GM18873 (cell line): ENCODE measurements around the gene CA11.
"Not testable (repeated sequence)": the region's sequence is repeated elsewhere in the genome, so short reads cannot be mapped to it uniquely, and the experiment has no call there.

Experiments used
- ATAC-seq: cut with Tn5 transposase; IDR thresholded peaks from one replicate; pipeline ENCODE4 v1.9.1; 2021; ENCODE audit warnings: mild to moderate bottlenecking, moderate library complexity, moderate number of reproducible peaks; ENCODE audit not compliant: unreplicated experiment, low FRiP score

CA11 gene

DNA sequence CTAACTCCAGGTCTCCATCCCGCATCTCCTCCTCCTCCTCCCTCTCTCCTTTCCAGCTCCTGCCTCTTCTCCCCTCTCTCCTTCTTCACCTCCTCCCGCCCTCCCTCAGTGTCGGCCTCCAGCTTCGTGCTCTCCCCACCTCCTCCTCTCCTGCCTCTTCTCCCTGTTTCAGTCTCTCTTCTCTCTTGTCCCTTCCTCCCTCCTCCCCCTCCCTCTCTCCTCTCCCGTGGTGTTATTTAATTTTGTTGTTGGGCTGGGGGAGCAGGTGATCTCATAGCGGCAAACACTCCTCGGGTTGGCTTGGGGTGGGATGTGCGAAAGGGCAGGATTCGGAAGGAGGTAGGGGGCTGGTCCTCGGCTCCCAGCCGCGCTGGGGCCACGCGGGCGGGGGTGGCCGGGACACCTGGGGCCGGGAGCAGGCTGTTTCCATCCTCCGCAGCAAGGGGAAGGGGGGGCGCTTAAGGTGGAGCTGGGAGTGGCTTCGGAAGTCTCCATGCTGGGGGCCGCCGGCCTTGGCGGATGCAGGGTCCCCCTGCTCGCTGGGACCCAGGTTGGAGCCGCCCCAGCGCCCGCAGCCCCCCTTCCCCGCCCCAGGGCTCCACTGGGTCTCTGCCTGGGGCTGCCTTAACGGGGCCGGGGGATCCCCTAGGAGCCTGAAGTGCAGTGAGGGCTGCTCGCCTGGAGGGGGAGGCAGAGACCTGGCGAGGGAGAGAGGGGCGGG lies at the start of gene CA11:
Gene CA11, minus strand, starts transcription at position 187 of the 721 bp plus-strand sequence. CDS start 555 bp downstream, outside the sequence.
- no peak for ATAC-seq

DNA sequence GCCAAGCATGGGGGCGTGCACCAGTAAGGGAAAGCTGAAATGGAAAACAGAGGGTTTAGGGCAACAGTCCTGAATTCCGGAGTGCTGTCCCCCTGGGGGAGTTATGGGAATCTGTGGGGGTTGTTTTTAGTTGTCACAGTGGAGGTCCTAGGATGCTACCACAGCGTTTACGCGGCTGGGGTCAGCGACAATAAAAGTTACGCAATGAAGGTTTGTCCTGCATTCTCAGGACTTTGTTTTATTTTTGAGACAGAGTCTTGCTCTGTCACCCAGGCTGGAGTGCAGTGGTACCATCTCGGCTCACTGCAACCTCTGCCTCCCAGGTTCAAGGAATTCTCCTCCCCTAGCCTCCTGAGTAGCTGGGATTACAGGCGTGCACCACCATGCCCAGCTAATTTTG lies 47.6 kb upstream of the CA11 start:
- ATAC-seq, result not testable (repeated sequence)

DNA sequence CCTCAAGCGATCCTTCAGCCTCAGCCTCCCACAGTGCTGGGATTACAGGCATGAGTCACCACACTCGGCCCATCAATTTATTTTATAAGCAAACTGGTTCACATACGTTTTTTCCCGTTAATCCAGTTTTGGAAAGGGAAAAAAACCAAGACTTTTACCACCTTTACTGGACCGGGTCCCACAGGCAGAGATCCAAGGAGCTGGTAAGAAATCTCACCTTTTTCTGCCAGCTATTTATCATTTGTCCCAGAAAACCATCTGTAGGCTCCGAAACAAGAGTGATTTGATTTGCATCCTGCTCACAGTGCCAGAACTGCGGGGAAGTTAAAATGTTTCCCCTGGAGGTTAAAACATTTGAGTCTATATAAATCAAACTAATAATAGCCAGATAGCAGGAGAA lies 43.5 kb upstream of the CA11 start:
- ATAC-seq, result no peak

DNA sequence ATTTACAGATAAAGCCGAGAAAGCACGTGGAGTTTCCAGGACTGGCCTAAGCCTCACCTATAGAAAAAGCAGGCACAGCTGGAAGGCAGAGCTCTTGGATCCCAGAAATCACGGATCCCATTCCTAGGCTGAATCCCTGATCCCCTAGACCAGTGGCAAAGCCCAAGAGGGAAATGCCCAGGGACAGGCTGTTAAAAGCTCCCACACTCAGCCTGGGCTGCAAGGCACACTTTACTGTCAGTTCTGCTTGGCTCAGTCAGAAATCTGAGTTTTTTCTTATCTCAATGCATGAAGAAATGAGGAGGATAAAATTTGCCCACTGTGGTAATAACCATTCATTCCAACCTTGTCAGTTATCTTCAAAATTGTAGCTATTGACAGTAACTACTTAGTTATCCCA lies 41.8 kb upstream of the CA11 start:
- no peak for ATAC-seq

DNA sequence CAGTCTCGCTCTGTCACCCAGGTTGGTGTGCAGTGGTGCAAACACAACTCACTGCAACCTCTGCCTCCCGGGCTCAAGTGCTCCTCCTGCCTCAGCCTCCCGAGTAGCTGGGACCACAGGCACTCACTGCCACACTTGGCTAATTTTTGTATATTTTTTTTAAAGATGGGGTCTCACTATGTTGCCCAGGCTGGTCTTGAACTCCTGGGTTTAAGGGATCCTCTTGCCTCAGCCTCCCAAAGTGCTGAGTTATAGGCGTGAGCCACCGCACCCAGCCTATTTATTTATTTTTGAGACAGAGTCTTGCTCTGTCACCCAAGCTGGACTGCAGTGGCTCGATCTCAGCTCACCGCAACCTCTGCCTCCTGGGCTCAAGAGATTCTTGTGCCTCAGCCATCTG lies 40.6 kb upstream of the CA11 start:
- not testable (repeated sequence) for ATAC-seq

DNA sequence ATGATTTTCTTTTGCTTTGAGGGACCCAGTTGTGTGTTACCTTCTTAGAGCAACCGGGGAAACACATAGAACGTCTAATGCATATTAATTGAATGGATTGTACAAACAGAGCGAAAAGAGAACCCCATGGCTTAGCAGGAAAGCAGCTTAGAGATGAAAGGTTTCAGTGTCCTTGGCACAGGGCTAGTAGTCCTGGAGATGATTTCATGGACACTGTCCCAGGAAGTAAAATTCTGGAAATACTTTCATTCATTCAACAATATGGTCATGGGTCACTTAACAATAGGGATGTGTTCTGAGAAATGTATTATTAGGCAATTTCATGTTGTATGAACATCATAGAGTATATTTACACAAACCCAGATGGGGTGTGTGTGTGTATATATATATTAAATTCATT lies 40.1 kb upstream of the CA11 start:
- no peak for ATAC-seq

DNA sequence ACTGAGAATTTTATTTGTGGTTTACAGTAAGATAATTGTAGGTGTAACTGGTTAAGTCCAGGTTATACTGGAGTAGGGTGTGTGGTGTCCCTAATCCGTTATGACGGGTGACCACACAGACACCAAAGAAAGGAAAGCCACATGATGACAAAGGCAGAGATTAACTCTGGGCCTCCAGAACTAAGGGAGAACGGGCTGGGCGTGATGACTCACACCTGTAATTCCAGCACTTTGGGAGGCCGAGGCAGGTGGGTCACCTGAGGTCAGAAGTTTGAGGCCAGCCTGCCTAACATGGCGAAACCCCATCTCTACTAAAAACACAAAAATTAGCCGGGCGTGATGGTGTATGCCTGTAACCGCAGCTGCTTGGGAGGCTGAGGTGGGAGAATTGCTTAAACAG lies 39.6 kb upstream of the CA11 start:
- no peak for ATAC-seq

DNA sequence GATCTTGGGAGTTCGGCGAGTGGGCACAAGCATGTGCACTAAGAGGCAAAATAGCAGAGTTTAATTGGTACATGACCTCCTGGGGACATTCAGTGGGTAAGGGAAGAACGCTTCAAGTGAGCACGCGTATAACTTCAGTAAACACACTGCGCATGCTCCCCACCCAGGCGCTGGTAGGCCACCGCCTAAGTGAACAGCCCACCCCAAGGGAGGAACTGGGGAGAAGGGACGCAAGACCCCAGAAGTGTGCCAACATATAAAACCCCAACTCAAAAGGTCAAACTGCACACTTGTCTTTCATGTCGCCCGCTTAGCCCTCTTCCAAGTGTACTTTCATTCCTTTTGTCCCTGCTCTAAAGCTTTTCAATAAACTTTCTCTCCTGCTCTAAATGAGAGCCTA lies 37.4 kb upstream of the CA11 start:
- ATAC-seq, result no peak

DNA sequence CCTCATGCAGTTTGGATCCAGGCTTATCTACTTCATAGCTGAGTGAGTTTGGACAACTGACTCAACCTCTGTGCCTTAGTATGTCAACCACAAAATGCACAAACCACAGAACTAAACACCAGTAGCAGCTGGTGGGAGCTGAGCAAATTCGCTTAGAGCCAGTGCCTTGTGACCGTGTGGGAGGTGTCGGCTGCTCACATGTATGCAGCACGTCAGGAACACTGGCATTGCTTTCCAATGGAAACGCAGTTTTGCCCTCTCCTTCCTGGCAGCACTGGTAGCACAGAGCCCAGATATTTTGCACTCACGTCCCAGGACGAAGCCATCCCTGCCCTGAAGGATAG lies 35.1 kb upstream of the CA11 start:
- no peak for ATAC-seq

DNA sequence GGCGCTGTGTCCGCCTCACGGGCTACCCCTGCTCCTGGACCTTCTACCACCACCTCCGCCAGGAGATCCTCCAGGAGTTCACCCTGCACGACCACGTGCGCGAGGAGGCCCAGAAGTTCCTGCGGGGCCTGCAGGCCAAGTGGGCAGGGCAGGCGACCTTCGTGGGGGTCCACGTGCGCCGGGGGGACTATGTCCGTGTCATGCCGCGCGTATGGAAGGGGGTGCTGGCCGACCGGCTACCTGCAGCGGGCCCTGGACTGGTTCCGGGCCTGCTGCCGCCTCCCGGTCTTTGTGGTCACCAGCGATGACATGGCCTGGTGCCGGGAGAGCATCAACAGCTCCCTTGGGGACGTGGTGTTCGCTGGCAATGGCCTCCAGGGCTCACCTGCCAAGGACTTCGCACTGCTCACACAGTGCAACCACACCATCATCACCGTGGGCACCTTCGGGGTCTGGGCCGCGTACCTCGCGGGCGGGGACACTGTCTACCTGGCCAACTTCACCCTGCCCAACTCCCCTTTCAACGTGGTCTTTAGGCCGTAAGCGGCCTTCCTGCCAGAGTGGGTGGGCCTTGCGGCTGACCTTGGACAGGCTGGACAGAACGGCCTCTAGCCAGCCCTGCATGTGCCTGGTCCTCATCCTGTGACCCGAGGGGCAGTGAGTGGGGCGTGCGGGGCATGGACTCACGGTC lies 34.6 kb upstream of the CA11 start:
- ATAC-seq, result no peak

DNA sequence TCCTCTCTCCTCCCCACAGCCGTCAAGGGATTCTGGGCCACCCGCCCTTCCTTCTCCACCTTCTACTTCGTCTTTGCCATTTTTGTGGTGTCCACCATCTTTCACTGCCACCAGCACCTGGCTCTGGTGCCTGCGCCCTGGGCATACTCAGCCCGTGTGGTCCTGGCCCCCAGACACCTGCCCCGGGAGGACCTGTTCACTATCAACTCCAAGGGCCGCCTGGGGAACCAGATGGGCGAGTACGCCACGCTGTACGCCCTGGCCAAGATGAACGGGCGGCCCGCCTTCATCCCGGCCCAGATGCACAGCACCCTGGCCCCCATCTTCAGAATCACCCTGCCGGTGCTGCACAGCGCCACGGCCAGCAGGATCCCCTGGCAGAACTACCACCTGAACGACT lies 34.0 kb upstream of the CA11 start:
- not testable (repeated sequence) for ATAC-seq

DNA sequence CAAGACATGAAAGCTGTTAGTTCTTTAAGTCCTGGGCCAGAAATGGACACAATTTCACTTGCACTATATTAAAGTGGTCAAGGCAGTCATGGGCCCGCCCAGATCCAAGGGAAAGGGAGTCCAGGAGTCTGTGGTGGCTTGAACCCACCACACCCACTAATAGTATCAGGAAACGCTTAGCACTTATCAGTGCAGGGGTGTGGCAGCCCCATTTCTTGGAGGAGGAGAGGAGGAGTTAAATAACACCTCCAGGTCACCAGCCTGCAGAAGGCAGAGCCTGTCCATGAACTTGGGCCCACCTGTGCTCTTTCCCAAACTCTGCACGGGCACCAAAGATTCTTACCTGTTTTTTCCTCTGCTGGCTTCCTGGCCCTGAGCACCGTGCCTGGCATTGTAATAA lies 32.2 kb upstream of the CA11 start:
- no peak for ATAC-seq

DNA sequence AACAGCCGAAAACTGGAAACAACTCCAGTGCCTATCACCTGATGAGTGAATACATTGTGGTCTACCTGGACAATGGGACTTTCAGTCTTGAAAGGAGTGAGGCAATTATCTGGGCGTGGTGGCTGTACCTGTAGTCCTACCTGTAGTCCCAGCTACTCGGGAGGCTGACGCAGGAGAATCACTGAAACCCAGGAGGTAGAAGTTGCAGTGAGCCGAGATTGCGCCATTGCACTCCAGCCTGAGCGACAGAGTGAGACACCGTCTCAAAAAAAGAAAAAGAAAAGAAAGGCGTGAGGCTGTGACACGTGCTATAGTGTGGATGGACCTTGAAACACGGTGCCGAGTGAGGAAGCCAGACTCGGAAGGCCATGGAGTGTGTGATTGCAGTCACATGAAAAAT lies 30.9 kb upstream of the CA11 start:
- ATAC-seq, result no peak

DNA sequence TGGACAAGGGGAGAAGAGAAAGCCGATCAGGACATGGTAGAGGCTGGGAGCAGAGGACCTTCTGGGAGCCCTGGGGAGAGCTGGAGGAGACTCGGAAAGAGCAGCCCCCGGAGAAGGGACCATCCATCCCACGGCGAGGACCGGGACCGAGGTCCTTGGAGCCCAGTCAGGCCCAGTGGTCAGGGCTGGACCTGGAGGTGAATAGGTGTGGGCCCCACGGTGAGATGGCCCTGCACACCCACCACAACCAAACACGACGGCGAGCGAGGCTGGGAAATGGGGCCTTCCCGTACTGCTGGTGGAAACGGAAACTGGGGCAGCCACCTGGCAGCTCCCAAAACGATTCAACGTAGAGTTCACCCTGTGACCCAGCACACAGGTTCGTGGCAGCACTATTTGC lies 30.5 kb upstream of the CA11 start:
- no peak for ATAC-seq

DNA sequence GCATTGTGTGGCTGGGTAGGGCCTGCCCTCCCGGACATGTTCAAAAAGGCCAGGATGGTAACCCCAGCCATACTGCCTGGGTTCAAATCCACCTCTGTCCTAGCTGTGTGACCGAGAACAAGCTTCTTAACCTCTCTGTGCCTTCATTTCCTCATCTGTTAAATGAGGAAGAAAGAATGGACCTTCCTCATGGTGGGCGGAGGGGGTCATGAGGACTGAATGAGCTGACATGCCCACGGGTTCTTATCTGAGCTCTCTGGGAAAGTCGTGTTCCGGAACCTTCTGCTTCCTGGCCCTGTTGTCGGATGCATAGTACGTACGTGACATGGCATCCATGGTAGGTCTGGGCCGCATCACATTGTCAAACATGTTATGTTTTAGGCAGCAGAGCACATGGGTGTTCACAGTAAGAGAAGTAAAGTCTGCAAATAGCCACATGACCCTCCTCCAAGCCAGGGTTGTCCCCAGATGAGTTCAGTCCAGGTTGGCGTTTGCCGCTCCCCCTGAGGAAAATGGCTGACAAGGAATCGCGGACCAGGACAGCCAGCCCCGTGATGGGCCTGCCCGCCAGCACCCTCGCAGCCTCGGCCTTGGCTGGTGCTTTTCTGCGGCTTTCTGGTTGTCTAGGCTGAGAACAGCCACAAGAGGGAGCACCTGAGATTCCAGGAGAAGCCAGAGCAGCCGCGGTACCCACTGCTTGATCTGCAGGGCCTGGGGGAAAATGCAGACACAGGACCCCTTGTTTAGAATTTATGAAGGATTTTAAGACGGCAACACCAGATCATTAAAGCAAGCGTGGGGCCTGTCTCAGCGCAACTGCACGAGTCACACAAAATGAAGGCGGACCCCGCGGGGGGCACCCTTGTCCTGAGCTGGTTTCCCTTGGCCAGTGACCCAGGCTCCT lies 29.2 kb upstream of the CA11 start:
- ATAC-seq, result no peak

DNA sequence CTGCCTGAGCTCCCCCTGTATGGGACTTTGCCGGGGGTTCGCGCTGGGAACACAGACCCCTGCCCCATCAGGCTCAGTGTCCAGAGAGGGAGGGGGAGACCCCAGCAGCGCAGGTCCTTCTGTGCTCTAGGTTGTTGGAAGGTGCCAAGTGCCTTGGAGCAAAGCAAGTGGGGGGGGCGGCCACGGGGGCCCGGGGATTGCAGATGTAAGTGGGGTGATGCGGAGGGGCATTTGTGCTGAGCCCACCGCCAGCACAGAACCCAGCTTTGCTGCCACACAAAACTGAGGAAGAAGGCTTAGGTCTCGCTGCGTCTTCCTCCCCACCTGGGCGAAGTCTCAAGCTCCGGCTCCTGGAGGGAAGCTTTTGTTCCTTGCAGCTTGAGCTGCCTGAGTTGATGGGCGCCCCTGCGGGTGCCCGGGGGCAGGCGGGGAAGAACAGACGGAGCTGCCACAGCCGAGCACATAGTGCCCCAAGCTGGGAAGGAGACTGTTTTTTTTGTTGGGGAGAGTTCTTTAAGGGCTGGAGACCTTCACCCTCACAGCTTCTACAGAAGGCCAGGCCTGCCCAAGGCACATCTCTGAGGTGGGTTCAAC lies 28.3 kb upstream of the CA11 start:
- no peak for ATAC-seq

DNA sequence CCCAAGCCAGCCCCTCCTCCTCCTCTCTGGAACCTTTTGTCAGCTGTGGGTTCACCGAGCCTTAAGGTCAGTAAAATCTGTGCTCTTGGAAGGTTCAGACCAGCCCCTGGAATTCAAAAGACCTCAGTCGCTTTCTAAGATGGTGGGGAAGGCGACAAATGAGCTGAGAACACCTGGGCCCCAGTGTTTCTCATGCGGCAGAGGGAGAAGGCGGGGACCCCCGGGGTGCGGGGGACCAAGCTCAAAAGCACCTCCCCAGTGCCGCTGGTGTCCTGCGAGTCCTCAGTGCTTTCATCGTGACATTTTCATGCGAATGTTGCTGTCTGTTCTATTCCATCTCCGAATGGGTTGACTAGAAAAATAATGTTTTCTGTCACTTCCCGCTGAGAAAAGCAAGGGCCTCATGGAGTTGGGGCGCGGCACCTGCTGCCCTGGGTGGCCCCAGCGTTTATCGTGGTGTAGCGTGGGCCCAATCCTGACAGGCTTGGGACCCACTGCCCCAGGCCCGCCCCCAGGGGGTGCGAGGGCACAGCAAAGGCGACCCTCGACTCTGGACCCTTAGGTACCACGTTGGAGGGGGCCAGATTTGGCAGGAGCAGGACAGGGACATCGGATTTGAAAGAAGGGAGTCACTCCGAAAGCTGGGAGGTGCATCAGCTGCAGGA lies 27.6 kb upstream of the CA11 start:
- no peak for ATAC-seq

DNA sequence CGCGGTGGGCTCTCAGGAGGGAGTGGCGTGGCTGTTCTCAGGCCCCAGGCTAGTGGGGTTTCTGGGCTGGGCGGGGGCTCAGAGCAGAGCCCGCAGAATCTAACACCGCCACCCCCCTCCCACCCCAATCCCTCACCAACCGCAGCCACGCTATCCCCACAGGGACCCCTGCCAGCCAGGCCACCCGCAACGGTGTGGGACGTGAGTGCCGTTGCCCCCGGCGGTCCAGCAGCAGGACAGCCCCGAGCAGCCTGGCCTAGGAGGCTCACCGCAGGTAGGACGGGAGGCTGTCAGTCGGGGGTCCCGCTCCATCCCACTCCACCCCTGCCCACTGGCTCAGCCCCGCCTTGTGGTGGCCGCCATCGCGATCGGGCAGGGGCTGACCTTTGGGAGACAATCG lies 27.0 kb upstream of the CA11 start, which contains the start of gene NTN5:
Gene NTN5, minus strand, starts transcription at position 24 of the 400 bp plus-strand sequence. CDS start 2,031 bp downstream, outside the sequence.
- ATAC-seq, result no peak

DNA sequence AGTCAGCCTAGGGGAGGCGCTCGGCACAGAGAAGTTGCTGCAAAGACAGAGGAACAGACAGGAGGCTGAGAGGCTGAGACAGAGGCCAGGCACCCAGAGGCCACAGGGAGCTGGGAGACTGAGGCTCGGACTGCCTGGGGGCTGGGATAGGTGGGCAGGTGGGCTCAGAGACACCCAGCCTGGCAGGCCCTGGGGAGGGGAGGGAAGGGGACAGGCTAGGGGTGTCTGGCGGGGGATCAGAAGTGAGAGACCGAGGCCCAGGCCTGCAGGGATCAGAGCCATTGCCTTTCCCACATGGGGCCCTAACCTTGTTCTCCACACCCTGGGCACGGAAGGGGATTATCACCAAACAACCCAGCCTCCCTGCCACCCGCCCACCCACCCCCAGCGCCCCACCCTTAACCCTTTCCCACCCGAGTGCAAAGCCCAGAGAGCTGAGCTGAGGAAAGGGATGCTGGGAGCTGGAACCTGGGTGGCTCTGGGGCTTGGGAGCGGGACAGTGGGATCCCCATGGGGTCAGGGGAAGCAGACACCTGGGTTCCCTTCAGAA lies 25.5 kb upstream of the CA11 start:
- ATAC-seq, result no peak
